Glutamatergic neuron (in vitro differentiated cells): ENCODE results near the gene MARCHF9. TPM values are rescaled to one million over a fixed set of nuclear protein-coding genes. Genes with fewer than 3 reads are reported as not detected.

Experiments used
- DNase-seq: peaks from one replicate; pipeline ENCODE4 v3.0.0; 2022
- H3K27ac Mint-ChIP-seq: one replicate; pipeline ENCODE4 v1.8.0; 2020; ENCODE audit warnings: mild to moderate bottlenecking, mixed read lengths, inconsistent platforms; ENCODE audit not compliant: unreplicated experiment
- H3K27me3 Mint-ChIP-seq: one replicate; pipeline ENCODE4 v1.8.0; 2020; ENCODE audit warnings: mild to moderate bottlenecking, moderate library complexity, mixed read lengths, inconsistent platforms; ENCODE audit not compliant: unreplicated experiment
- H3K36me3 Mint-ChIP-seq: one replicate; pipeline ENCODE4 v1.8.0; 2020; ENCODE audit warnings: mild to moderate bottlenecking, mixed read lengths, inconsistent platforms; ENCODE audit not compliant: unreplicated experiment
- H3K4me1 Mint-ChIP-seq: one replicate; pipeline ENCODE4 v1.8.0; 2020; ENCODE audit warnings: mild to moderate bottlenecking, low read depth, mixed read lengths, inconsistent platforms; ENCODE audit not compliant: unreplicated experiment
- H3K4me3 Mint-ChIP-seq: one replicate; pipeline ENCODE4 v1.8.0; 2020; ENCODE audit warnings: mild to moderate bottlenecking, mixed read lengths, inconsistent platforms; ENCODE audit not compliant: unreplicated experiment
- H3K9me3 Mint-ChIP-seq: one replicate; pipeline ENCODE4 v1.8.0; 2020; ENCODE audit warnings: mild to moderate bottlenecking, moderate library complexity, mixed read lengths, inconsistent platforms; ENCODE audit not compliant: unreplicated experiment
- total RNA-seq: library from RNA; stranded (reverse); fragmentation: NEBNext Ultra II Directional; extraction: Animal tissue kit (Norgen Biotek cat#: 25700); gene quantifications from one replicate; pipeline ENCODE4 v1.2.1, GENCODE V29; 2021; ENCODE audit not compliant: unreplicated experiment
- TF ChIP-seq, protein P1 (sequence below): fragments of 200-600 bp; sonication (generic); IDR thresholded peaks from one replicate; pipeline ENCODE4 v1.5.0; 2021; ENCODE audit not compliant: partially characterized antibody, unreplicated experiment

Gene MARCHF9
- total RNA-seq, 1 donor from 2014 or later = 26.7 TPM

DNA sequence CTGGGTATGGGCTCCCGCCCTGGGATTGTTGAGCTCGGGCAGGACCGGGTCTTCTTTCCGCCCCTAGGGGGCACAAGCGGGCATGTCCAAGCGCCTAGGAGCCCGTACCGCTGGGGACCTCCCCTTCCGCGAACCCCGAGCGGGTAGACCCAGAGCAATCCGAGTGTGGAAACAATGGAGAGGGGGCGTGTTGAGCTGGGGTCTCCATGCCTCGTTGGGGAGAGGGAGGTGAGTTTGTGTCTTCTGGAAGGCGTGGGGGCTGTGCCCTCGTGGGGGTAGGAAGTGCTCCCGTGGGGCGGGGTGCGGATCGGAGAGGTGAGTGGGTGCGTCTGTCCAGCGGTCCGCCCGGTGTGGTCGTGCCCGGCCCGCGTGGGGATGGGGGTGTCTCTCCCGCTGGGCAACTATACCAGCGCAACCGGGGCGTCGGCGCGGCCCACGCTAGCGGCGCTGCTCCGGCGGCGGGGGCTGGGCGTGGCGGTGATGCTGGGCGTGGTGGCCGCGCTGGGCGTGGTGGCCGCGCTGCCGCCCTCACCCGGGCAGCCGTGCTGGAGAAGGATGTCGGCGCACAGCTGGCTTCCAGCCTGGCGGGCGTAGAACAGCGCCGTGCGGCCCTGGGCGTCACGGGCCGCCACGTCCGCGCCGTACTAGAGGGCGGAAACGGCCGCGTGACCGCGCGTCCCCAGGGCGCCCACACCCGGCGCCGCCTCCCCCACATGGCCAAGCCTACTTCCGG, 28.6 kb upstream of the MARCHF9 start:
- H3K4me3 Mint-ChIP-seq = peak overlapping the region; percentile 95
- peaks cover 12% of the 10 kb centered on the region for H3K4me1 Mint-ChIP-seq
- H3K27ac Mint-ChIP-seq = peak overlapping the region; percentile 88
- H3K9me3 Mint-ChIP-seq = peaks cover 15% of the 10 kb centered on the region
- peak; percentile 89 for DNase-seq
- peaks cover 31% of the 10 kb centered on the region for H3K27me3 Mint-ChIP-seq
- TF ChIP-seq, protein P1, sequence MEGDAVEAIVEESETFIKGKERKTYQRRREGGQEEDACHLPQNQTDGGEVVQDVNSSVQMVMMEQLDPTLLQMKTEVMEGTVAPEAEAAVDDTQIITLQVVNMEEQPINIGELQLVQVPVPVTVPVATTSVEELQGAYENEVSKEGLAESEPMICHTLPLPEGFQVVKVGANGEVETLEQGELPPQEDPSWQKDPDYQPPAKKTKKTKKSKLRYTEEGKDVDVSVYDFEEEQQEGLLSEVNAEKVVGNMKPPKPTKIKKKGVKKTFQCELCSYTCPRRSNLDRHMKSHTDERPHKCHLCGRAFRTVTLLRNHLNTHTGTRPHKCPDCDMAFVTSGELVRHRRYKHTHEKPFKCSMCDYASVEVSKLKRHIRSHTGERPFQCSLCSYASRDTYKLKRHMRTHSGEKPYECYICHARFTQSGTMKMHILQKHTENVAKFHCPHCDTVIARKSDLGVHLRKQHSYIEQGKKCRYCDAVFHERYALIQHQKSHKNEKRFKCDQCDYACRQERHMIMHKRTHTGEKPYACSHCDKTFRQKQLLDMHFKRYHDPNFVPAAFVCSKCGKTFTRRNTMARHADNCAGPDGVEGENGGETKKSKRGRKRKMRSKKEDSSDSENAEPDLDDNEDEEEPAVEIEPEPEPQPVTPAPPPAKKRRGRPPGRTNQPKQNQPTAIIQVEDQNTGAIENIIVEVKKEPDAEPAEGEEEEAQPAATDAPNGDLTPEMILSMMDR = peak; percentile 78
- H3K36me3 Mint-ChIP-seq = peaks cover 15% of the 10 kb centered on the region

DNA sequence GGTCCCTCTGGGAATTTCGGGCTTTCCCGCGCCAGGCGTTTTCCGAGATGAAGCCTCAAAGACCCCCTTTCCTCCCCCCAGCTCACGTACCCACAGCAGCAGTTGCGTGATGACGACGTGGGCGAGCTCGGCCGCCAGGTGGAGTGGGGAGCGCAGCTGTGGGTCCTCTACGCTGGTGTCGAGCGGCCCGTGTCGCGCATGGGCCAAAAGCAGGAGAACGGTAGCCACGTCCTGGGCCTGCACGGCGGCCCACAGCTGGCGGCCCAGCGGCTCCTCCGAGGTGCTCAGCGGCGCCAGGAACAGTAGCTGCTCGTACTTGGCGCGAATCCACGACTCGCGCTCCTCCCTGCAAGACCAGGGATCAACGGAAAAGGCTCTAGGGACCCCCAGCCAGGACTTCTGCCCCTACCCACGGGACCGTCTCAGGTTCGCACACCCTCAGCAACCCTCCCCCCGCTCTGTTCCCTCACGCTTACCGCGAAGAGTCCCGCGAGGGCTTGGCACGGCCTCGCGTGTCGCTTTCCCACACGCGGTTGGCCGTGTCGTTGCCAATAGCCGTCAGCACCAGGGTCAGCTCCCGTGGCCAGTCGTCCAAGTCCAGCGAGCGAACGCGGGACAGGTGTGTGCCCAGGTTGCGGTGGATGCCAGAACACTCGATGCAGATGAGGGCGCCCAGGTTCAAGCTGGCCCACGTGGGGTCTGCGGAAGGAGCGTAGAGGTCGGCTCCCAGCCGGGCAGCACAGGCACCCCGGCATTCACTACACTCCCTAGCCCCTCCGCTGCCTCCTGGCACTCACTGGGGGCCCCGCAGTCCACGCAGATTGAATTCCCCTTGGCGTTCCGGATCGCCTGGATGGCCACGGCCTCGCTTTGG, 27.8 kb upstream of the MARCHF9 start:
- no peak overlapping the region for H3K27ac Mint-ChIP-seq
- DNase-seq = peak; percentile 42
- TF ChIP-seq, protein P1 = no peak
- peaks cover 31% of the 10 kb centered on the region for H3K27me3 Mint-ChIP-seq
- no peak overlapping the region for H3K4me3 Mint-ChIP-seq
- H3K9me3 Mint-ChIP-seq = peaks cover 15% of the 10 kb centered on the region
- H3K4me1 Mint-ChIP-seq = peaks cover 12% of the 10 kb centered on the region
- H3K36me3 Mint-ChIP-seq = peaks cover 19% of the 10 kb centered on the region

DNA sequence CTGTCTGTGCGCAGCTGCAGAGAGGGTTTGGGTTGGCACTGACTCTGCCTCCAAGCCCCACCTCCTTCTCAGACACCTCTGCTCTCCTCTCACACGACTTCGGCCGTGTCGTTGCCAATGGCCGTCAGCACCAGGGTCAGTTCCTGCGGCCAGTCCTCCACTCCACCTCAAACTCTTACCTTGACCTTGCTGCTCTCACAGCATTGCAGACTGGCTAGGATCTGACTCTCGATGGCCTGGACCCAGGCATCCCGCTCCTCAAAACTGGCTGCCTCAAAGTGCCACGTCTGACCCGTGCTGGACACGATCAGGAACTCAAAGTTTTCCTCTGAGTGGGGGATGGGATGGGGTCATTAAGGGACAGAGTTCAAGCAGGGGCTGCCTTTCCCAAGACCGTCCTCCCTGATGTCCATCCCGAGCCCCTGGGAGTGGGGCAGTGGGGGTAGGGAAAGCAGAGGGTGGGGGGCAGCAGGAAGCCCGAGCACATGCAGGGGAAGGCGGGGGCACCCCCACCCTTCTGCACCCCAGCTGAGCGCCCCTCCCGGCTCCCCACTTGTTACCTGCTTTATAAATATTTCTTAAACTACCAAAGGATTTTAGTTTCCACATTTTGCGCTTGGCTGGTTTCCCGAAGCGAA, 27.0 kb upstream of the MARCHF9 start:
- Mint-ChIP-seq H3K27me3 (peaks cover 28% of the 10 kb centered on the region), H3K36me3 (peaks cover 19% of the 10 kb centered on the region), H3K9me3 (peaks cover 13% of the 10 kb centered on the region), H3K27ac (peak overlapping the region; percentile 7), H3K4me1 (peaks cover 9% of the 10 kb centered on the region), H3K4me3 (peak overlapping the region; percentile 64)
- TF ChIP-seq, protein P1 = no peak
- DNase-seq = no peak

DNA sequence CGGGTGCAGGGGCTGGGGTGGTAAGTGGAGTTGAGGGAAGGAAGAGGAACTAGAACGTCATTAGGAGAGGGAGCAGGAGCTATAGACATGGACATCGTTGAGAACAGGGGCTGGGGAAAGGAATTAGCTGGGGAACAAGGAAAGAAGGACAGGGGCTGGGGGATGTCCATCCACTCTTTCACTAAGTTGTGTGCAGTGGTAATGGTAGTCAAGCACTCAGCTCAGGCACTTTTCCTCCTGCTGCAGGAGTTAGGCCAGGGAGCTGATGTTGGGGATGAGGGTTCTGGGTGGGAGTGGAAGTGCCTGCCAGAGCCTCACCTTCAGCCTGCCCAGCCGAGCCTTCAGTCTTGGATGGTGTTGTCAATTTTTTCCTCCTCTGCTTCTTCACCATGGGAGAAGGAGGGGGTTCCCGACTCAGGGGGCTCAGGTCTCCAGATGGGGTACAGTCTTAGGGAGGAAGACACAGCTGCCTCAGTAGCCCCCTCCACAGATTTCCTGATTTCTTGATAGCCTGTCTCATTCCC, 25.5 kb upstream of the MARCHF9 start:
- Mint-ChIP-seq H3K9me3 (peaks cover 9% of the 10 kb centered on the region), H3K36me3 (peaks cover 20% of the 10 kb centered on the region), H3K4me1 (peaks cover 4% of the 10 kb centered on the region), H3K4me3 (no peak overlapping the region), H3K27ac (no peak overlapping the region), H3K27me3 (peaks cover 30% of the 10 kb centered on the region)
- TF ChIP-seq, protein P1 = no peak
- no peak for DNase-seq
